Right ventricle myocardium superior (tissue), 1 donor: ENCODE measurements around the gene SCFD2. TPM values are rescaled to one million over a fixed set of nuclear protein-coding genes. Genes with fewer than 3 reads are reported as not detected.

Source experiments
- ATAC-seq: fragments of 200-7000 bp; cut with Tn5 transposase; one replicate; pipeline ENCODE4 v1.9.1; 2020; ENCODE audit warnings: mild to moderate bottlenecking; ENCODE audit not compliant: poor library complexity
- DNase-seq: peaks from one replicate; pipeline ENCODE4 v3.0.0-alpha.2; 2020
- intact Hi-C: fragments of 100-400 bp; cut with DNase I; formaldehyde crosslinking; loops from one replicate; pipeline ENCODE4 v1.11.2; 2022
- total RNA-seq: library from RNA; stranded (reverse); fragmentation: NEBNext Ultra II Directional; extraction: Animal tissue kit (Norgen Biotek cat#: 25700); gene quantifications from one replicate; pipeline ENCODE4 v1.2.1, GENCODE V29; 2021
- donor health status: DM: no; HTN: yes; CAD: no; lungs with severe emphysema.

The SCFD2 gene
- total RNA-seq, 1 donor from 2014 or later = 9.1 TPM

DNA sequence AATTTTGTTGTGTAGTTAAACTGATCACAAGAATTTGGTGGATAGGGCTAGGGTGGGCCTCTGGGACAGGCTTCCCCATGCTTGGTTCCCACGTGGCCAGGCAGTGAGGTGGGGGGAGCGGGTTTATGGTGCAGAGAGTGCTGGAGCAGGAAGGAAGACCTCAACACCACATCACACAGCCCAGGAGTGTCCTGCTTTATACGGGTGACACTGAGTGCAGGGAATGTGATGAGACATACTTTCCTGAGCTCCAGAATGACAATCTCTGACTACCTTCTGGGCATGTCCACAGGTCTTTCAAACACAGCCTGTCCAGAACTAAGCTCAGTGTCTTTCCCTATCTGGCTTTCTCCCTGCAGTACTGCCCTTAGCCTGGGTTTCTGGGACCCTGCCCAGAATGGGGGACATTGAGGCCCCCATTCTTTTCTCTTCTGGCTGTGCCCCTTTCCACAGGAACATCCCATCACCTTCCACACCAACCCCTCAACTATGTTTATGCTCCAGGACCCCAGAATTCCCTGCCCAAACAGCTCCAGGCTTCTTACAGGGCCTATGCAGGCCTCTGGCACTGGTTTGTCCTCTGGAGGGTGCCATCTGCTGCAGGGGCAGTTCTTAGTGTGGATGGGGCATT is 540.3 kb downstream of the SCFD2 start:
- intact Hi-C loops = no loop called here
- ATAC-seq (no peak), DNase-seq (no peak)

- peak; percentile 95 for ATAC-seq
- peak; percentile 59 for DNase-seq
- intact Hi-C loops = no loop called here
Measured at GRCh38 chr4:52824603-52825459, 541.0 kb downstream of the SCFD2 start.

- ATAC-seq = no peak
- DNase-seq = no peak
- intact Hi-C loops = no loop called here
Measured at GRCh38 chr4:52824270-52824602, 541.6 kb downstream of the SCFD2 start.

DNA sequence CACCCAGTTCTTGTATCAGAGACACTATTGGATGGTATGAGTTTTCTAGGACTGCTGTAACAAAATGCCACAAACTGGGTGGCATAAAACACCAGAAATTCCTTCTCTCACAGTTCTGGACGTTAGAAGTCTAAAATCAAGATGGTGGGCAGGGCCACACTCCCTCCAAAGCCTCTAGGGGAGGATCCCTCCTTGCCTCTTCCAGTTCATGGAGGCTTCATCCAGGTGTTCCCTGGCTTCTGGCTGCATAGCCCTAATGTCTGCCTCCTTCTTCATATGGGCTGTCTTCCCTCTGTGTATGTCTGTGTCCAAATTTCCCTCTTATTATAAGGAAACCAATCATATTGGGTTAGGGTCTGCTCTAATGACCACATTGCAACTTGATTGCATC is 542.2 kb downstream of the SCFD2 start:
- ATAC-seq = no peak
- intact Hi-C loops = no loop called here
- no peak for DNase-seq

Other genes with a start within 250 kb of the SCFD2 start
- gene FIP1L1, start 11.6 kb upstream of the SCFD2 start, total RNA-seq = 19.4 TPM
- gene LNX1, start 225.4 kb upstream of the SCFD2 start, total RNA-seq = 10.3 TPM